ENCODE measurements around the gene EZH2. TPM values are rescaled to one million over a fixed set of nuclear protein-coding genes. Genes with fewer than 3 reads are reported as not detected.

EZH2 gene
- total RNA-seq, 1 donor from 2014 or later: 0.99 TPM

DNA sequence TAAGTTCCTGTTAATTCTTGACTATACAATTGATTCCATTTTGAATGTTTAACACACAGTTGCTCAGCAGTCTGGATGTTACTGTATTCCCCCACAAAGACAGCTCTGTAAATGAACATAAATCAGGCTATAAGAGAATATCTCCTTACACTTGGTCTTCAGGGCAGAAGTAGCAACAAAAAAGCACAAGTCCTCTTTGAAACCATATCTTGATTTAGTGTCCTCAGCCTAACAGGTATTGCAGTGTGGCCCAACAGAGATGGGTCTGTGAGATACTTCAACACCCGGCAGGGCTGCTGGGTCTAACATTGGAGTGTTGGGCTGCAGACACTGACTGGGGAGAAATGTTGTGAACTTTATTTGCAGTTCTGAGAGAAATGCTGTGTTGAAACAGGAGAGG is 109.6 kb downstream of the EZH2 start:
- TF ChIP-seq, protein P1, sequence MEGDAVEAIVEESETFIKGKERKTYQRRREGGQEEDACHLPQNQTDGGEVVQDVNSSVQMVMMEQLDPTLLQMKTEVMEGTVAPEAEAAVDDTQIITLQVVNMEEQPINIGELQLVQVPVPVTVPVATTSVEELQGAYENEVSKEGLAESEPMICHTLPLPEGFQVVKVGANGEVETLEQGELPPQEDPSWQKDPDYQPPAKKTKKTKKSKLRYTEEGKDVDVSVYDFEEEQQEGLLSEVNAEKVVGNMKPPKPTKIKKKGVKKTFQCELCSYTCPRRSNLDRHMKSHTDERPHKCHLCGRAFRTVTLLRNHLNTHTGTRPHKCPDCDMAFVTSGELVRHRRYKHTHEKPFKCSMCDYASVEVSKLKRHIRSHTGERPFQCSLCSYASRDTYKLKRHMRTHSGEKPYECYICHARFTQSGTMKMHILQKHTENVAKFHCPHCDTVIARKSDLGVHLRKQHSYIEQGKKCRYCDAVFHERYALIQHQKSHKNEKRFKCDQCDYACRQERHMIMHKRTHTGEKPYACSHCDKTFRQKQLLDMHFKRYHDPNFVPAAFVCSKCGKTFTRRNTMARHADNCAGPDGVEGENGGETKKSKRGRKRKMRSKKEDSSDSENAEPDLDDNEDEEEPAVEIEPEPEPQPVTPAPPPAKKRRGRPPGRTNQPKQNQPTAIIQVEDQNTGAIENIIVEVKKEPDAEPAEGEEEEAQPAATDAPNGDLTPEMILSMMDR (IDR thresholded peaks at IDR 0.05; ENCODE audit: borderline replicate concordance): no peak
- no peaks in the 10 kb centered on the region for H3K9me3 ChIP-seq (replicated peaks)
- intact Hi-C loops (cut with micrococcal nuclease): no loop called here
- H3K27ac ChIP-seq (replicated peaks): no peak overlapping the region
- no peak for DNase-seq
- no peaks in the 10 kb centered on the region for H3K27me3 ChIP-seq (ENCODE audit: low read depth)
- peaks cover 70% of the 10 kb centered on the region for H3K36me3 ChIP-seq
- H3K4me3 ChIP-seq: no peak overlapping the region
- H3K4me1 ChIP-seq: no peaks in the 10 kb centered on the region

DNA sequence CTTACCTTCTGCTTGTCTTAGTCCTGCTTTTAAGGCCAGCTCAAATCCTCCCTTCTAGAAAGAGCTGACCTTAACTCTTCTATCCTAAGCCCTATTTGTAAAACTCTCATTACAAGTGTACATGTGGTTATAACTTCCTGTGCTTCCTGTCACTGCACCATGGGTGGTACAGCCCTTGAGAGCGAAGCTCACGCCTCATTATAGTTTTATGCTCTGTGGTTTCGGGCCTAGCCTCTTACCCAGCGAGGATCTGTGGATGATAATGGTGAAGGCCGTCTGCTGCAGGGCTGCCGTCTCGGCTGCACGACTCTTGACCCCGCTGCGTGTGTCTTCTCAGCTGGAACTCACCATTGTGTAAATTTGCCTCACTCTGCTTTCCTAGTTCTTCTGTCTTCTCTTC is 110.8 kb downstream of the EZH2 start:
- TF ChIP-seq, protein P1 (IDR thresholded peaks at IDR 0.05; ENCODE audit: borderline replicate concordance): no peak
- Histone ChIP-seq H3K4me1 (no peaks in the 10 kb centered on the region), H3K27ac (replicated peaks) (no peak overlapping the region), H3K36me3 (peaks cover 77% of the 10 kb centered on the region), H3K27me3 (ENCODE audit: low read depth) (no peaks in the 10 kb centered on the region), H3K4me3 (no peak overlapping the region), H3K9me3 (replicated peaks) (no peaks in the 10 kb centered on the region)
- no peak for DNase-seq
- intact Hi-C loops (cut with micrococcal nuclease): no loop called here

DNA sequence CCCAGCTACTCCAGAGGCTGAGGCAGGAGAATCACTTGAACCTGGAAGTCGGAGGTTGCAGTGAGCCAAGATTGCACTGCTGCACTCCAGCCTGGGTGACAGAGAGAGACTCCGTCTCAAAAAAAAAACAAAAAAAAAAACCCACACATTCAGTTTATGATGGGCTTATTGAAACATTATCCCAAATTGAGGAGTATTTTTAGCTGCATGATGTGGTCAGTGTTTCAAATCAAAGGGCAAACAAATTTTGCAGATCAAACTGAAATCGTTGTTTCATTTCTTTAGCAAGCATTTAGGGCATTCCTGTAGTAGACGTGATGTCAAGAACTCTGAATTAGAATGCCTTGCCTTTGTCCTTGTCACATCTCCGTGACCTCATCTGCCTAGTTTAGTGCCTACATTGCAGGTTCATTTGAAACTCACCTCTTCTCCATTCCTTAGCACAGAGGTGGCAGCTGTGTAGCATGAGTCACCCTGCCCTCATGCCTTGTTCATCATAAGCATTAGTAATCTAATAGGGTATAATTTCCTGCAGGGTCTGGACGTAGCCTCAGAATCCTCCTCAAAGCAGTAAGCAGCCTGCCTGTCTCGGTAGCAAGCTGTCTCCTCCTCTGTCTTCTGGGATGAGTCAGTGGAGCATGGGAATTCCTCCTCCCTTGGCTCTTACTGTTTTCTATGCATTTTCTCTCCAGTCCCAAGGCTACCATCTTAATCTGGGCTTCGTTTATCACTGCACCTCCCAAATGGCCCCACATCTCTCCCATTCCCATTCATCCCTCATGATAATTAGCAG is 111.6 kb downstream of the EZH2 start:
- DNase-seq: no peak
- no peaks in the 10 kb centered on the region for H3K9me3 ChIP-seq (replicated peaks)
- intact Hi-C loops (cut with micrococcal nuclease): no loop called here
- H3K4me1 ChIP-seq: no peaks in the 10 kb centered on the region
- TF ChIP-seq, protein P1 (IDR thresholded peaks at IDR 0.05; ENCODE audit: borderline replicate concordance): no peak
- no peak overlapping the region for H3K4me3 ChIP-seq
- no peaks in the 10 kb centered on the region for H3K27me3 ChIP-seq (ENCODE audit: low read depth)
- peaks cover 82% of the 10 kb centered on the region for H3K36me3 ChIP-seq
- no peak overlapping the region for H3K27ac ChIP-seq (replicated peaks)

- TF ChIP-seq, protein P1 (IDR thresholded peaks at IDR 0.05; ENCODE audit: borderline replicate concordance): no peak
- Histone ChIP-seq H3K4me3 (no peak overlapping the region), H3K9me3 (replicated peaks) (no peaks in the 10 kb centered on the region), H3K27ac (replicated peaks) (no peak overlapping the region), H3K36me3 (peaks cover 92% of the 10 kb centered on the region), H3K27me3 (ENCODE audit: low read depth) (no peaks in the 10 kb centered on the region), H3K4me1 (no peaks in the 10 kb centered on the region)
- intact Hi-C loops (cut with micrococcal nuclease): no loop called here
- DNase-seq: no peak
Observed at GRCh38 chr7:148770004-148770403, 114.1 kb downstream of the EZH2 start.

DNA sequence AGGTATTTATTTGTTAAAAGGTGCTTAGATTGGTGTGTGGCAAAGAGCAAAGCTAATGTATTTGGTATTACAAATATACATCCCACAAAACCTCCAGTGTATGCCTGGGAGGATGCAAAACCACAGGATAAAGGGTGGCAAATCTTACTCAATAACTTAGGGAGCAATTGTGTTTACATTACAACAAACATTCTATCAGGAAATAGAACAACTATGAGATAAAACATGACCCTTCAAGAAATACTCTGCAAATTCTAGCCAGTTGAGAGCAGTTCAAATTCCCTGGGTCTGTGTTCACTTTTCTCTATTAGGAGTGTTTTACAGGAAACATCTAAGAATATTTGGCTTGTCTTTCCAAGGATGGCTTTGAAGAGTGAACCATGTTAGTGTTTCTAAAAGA is 120.5 kb downstream of the EZH2 start:
- TF ChIP-seq, protein P1 (IDR thresholded peaks at IDR 0.05; ENCODE audit: borderline replicate concordance): no peak
- Histone ChIP-seq H3K27ac (replicated peaks) (no peak overlapping the region), H3K4me3 (no peak overlapping the region), H3K36me3 (peaks cover 85% of the 10 kb centered on the region), H3K4me1 (peaks cover 8% of the 10 kb centered on the region), H3K27me3 (ENCODE audit: low read depth) (no peaks in the 10 kb centered on the region), H3K9me3 (replicated peaks) (no peaks in the 10 kb centered on the region)
- intact Hi-C loops (cut with micrococcal nuclease): no loop called here
- no peak for DNase-seq
